Neural cell (in vitro differentiated cells): ENCODE measurements around the gene FGA. TPM values are rescaled to one million over a fixed set of nuclear protein-coding genes. Genes with fewer than 3 reads are reported as not detected.

Experiments used
- H2AFZ ChIP-seq: fragments of 200-600, 300-800 bp; sonication (generic), shearing (Covaris generic); 2 replicates; pipeline ENCODE4 v1.6.0; 2014; ENCODE audit warnings: low read depth, mild to moderate bottlenecking, antibody characterized with exemption, low read length, moderate library complexity
- H3F3A ChIP-seq: fragments of 200-600 bp; shearing (Covaris generic); 2 replicates; pipeline ENCODE4 v1.6.1; 2016; ENCODE audit warnings: mild to moderate bottlenecking, moderate library complexity, mixed read lengths, antibody characterized with exemption, low read length; ENCODE audit not compliant: insufficient read depth, poor library complexity, severe bottlenecking
- H3K27ac ChIP-seq: fragments of 200-600, 300-800 bp; sonication (generic), shearing (Covaris generic); 2 replicates; pipeline ENCODE4 v1.5.1; 2014; ENCODE audit warnings: mild to moderate bottlenecking, low read length, moderate library complexity
- H3K27me3 ChIP-seq: fragments of 300-800, 200-600 bp; sonication (generic), shearing (Covaris generic); 2 replicates; pipeline ENCODE4 v1.6.0; 2014; ENCODE audit warnings: mild to moderate bottlenecking, low read depth, low read length, moderate library complexity; ENCODE audit not compliant: insufficient read depth
- H3K36me3 ChIP-seq: fragments of 300-800, 200-600 bp; sonication (generic), shearing (Covaris generic); 2 replicates; pipeline ENCODE4 v1.5.1; 2014; ENCODE audit warnings: mild to moderate bottlenecking, antibody characterized with exemption, low read length, moderate library complexity; ENCODE audit not compliant: insufficient read depth
- H3K4me2 ChIP-seq: fragments of 300-800, 200-600 bp; sonication (generic), shearing (Covaris generic); 2 replicates; pipeline ENCODE4 v1.6.0; 2014; ENCODE audit warnings: mild to moderate bottlenecking, low read length
- H3K4me3 ChIP-seq: fragments of 300-800, 200-600 bp; sonication (generic), shearing (Covaris generic); 2 replicates; pipeline ENCODE4 v1.5.1; 2014; ENCODE audit warnings: mild to moderate bottlenecking, low read length, moderate library complexity
- H3K79me2 ChIP-seq: fragments of 200-600 bp; shearing (Covaris generic); replicated peaks from 2 replicates; pipeline ENCODE4 v1.6.0; 2014; ENCODE audit warnings: mild to moderate bottlenecking, low read length, moderate library complexity; ENCODE audit not compliant: insufficient read depth
- H3K9ac ChIP-seq: fragments of 300-800, 200-600 bp; sonication (generic), shearing (Covaris generic); 2 replicates; pipeline ENCODE4 v1.6.1; 2016; ENCODE audit warnings: mild to moderate bottlenecking, low read length, mixed read lengths
- H3K9me2 ChIP-seq: fragments of 200-600 bp; shearing (Covaris generic); 2 replicates; pipeline ENCODE4 v1.6.1; 2016; ENCODE audit warnings: mild to moderate bottlenecking, low read length, mixed read lengths; ENCODE audit not compliant: insufficient read depth
- H3K9me3 ChIP-seq: fragments of 200-600, 300-800 bp; sonication (generic), shearing (Covaris generic); 2 replicates; pipeline ENCODE4 v1.6.1; 2016; ENCODE audit warnings: mild to moderate bottlenecking, mixed run types, low read length, moderate library complexity, mixed read lengths
- H4K20me1 ChIP-seq: fragments of 200-600 bp; shearing (Covaris generic); 2 replicates; pipeline ENCODE4 v1.6.1; 2016; ENCODE audit warnings: mild to moderate bottlenecking, mixed run types; ENCODE audit not compliant: insufficient read depth
- CTCF ChIP-seq: fragments of 450-650 bp; IDR thresholded peaks from 2 replicates; pipeline ENCODE4 v1.5.1; 2014; ENCODE audit warnings: antibody characterized with exemption, mild to moderate bottlenecking, moderate library complexity; ENCODE audit not compliant: poor library complexity, severe bottlenecking
- EP300 ChIP-seq: fragments of 450-650 bp; conservative IDR thresholded peaks from 2 replicates; pipeline ENCODE4 v1.6.1; 2014; ENCODE audit warnings: antibody characterized with exemption, mild to moderate bottlenecking, moderate library complexity; ENCODE audit not compliant: poor library complexity, severe bottlenecking
- EZH2 ChIP-seq: fragments of 200-600, 300-800 bp; shearing (Covaris generic), sonication (generic); IDR thresholded peaks from 2 replicates; pipeline ENCODE4 v1.6.1; 2014; ENCODE audit warnings: antibody characterized with exemption, low read length, borderline replicate concordance, mild to moderate bottlenecking; ENCODE audit not compliant: insufficient read depth, poor library complexity, severe bottlenecking
- MXI1 ChIP-seq: fragments of 450-650 bp; conservative IDR thresholded peaks from 2 replicates; pipeline ENCODE4 v1.6.1; 2014; ENCODE audit warnings: antibody characterized with exemption, mild to moderate bottlenecking; ENCODE audit not compliant: poor library complexity, severe bottlenecking
- POLR2AphosphoS5 ChIP-seq: IDR thresholded peaks from 2 replicates; pipeline ENCODE4 v1.6.1; 2012
- RAD21 ChIP-seq: fragments of 450-650 bp; conservative IDR thresholded peaks from 2 replicates; pipeline ENCODE4 v1.6.1; 2014; ENCODE audit warnings: antibody characterized with exemption, mild to moderate bottlenecking, moderate library complexity
- REST ChIP-seq: IDR thresholded peaks from 2 replicates; pipeline ENCODE4 v1.6.1; 2012; ENCODE audit warnings: borderline replicate concordance
- SMC3 ChIP-seq: fragments of 450-650 bp; conservative IDR thresholded peaks from 2 replicates; pipeline ENCODE4 v1.6.1; 2014; ENCODE audit warnings: antibody characterized with exemption, mild to moderate bottlenecking, moderate library complexity; ENCODE audit not compliant: poor library complexity
- TAF1 ChIP-seq: IDR thresholded peaks from 2 replicates; pipeline ENCODE4 v1.6.1; 2012; ENCODE audit warnings: low read depth
- polyA plus RNA-seq: library from polyadenylated mRNA; depleted of rRNA; stranded (reverse); fragments of >200 nt; gene quantifications from 2 replicates; pipeline ENCODE4 v1.2.3, GENCODE V29; 2014

The FGA gene
- polyA plus RNA-seq, 1 donor from 2014 or later, result not detected

GRCh38 chr4:154589296-154590197 is 995 bp downstream of the FGA start:
- no peak overlapping the region for H3K4me3 ChIP-seq
- H3F3A ChIP-seq, result no peaks in the 10 kb centered on the region
- no peak overlapping the region for H3K27ac ChIP-seq
- H2AFZ ChIP-seq, result no peak overlapping the region
- no peaks in the 10 kb centered on the region for H4K20me1 ChIP-seq
- H3K36me3 ChIP-seq, result no peaks in the 10 kb centered on the region
- no peaks in the 10 kb centered on the region for H3K9me3 ChIP-seq
- no peak overlapping the region for H3K9ac ChIP-seq
- no peaks in the 10 kb centered on the region for H3K79me2 ChIP-seq
- H3K4me2 ChIP-seq, result no peak overlapping the region
- H3K9me2 ChIP-seq, result no peaks in the 10 kb centered on the region
- no peak for TF ChIP-seq EZH2
- no peak for TF ChIP-seq TAF1
- no peak for TF ChIP-seq EP300
- TF ChIP-seq RAD21, result no peak
- no peak for TF ChIP-seq REST
- no peak for TF ChIP-seq SMC3
- TF ChIP-seq POLR2AphosphoS5, result no peak
- TF ChIP-seq CTCF, result no peak
- no peak for TF ChIP-seq MXI1
- H3K27me3 ChIP-seq, result no peaks in the 10 kb centered on the region

- Histone ChIP-seq H3K79me2 (no peaks in the 10 kb centered on the region), H3K27ac (no peak overlapping the region), H2AFZ (no peak overlapping the region), H3K4me2 (no peak overlapping the region), H3K9me3 (no peaks in the 10 kb centered on the region), H4K20me1 (no peaks in the 10 kb centered on the region), H3F3A (no peaks in the 10 kb centered on the region), H3K9me2 (no peaks in the 10 kb centered on the region), H3K4me3 (no peak overlapping the region), H3K9ac (no peak overlapping the region), H3K27me3 (no peaks in the 10 kb centered on the region), H3K36me3 (no peaks in the 10 kb centered on the region)
- TF ChIP-seq TAF1 (no peak), MXI1 (no peak), SMC3 (no peak), CTCF (no peak)
Observed at GRCh38 chr4:154588198-154588597, 2.3 kb downstream of the FGA start.
